Heart right ventricle (tissue), 16 donors: Measurements from ENCODE around the gene CDC42BPG. TPM values are rescaled to one million over a fixed set of nuclear protein-coding genes. Genes with fewer than 3 reads are reported as not detected.

Experiments
- ATAC-seq, 8 donors: fragments of 200-7000 bp; cut with Tn5 transposase; one replicate each; pipeline ENCODE4 v1.9.1; 2020; ENCODE audit warnings: mild to moderate bottlenecking in 8 of 8, moderate library complexity in 8 of 8, moderate number of reproducible peaks in 1 of 8
- DNase-seq, 2 donors: peaks; one replicate each; pipeline ENCODE4 v3.0.0-alpha.2; 2020
- H3K27ac ChIP-seq, 10 donors: fragments of 200-600 bp; sonication (generic) in 2 of 10; one replicate each; pipeline versions ENCODE4 v1.5.0 to v1.8.0; 2020 to 2022; ENCODE audit warnings: mild to moderate bottlenecking in 3 of 10
- H3K27me3 ChIP-seq, 7 donors: fragments of 200-600 bp; one replicate each; pipeline ENCODE4 v1.8.0; 2021 to 2022; ENCODE audit warnings: mild to moderate bottlenecking in 2 of 7
- H3K36me3 ChIP-seq, 9 donors: fragments of 200-600 bp; sonication (generic) in 1 of 9; one replicate each; pipeline versions ENCODE4 v1.5.0 to v1.8.0; 2020 to 2022; ENCODE audit warnings: mild to moderate bottlenecking in 2 of 9
- H3K4me1 ChIP-seq, 9 donors: fragments of 200-600 bp; sonication (generic) in 1 of 9; one replicate each; pipeline versions ENCODE4 v1.5.0 to v1.8.0; 2020 to 2022; ENCODE audit warnings: mild to moderate bottlenecking in 4 of 9
- H3K4me3 ChIP-seq, 10 donors: fragments of 200-600 bp; sonication (generic) in 2 of 10; one replicate each; pipeline versions ENCODE4 v1.5.0 to v1.8.0; 2020 to 2022; ENCODE audit warnings: mild to moderate bottlenecking in 7 of 10, moderate library complexity in 2 of 10
- H3K9me3 ChIP-seq, 11 donors: fragments of 200-600 bp in 10 of 11; sonication (generic) in 2 of 11; one replicate each; pipeline versions ENCODE4 v1.5.0 to v1.8.0; 2013 to 2022; ENCODE audit warnings: mild to moderate bottlenecking in 2 of 11, control low read depth in 1 of 11, moderate library complexity in 1 of 11
- WGBS, 2 donors: extraction: QIAGEN DNeasy Blood & Tissue Kit; methylation state at CpG; one replicate each; pipeline ENCODE4 v1.1.7; 2013; ENCODE audit warnings: inconsistent platforms in 1 of 2; 5-methylcytosine and 5-hydroxymethylcytosine counted together
- intact Hi-C, 10 donors: fragments of 100-400 bp; cut with DNase I; formaldehyde crosslinking; loops; one replicate each; pipeline versions ENCODE4 v1.11.1 to v1.14.2; 2022
- polyA plus RNA-seq, 2 donors: library from polyadenylated mRNA; stranded (reverse); fragments of 200-250 nt; gene quantifications; one replicate each; pipeline ENCODE4 v1.2.3, GENCODE V29; 2013
- total RNA-seq, 10 donors: library from RNA; stranded (reverse); fragmentation: NEBNext Ultra II Directional in 3 of 10; extraction: Animal tissue kit (Norgen Biotek cat#: 25700) in 3 of 10; gene quantifications; one replicate each; pipeline versions ENCODE4 v1.2.1 to v1.2.4, GENCODE V29; 2021 to 2023
- TF ChIP-seq, protein P1 (sequence below), 9 donors: fragments of 200-600 bp; sonication (generic) in 2 of 9; IDR thresholded peaks; one replicate each; pipeline versions ENCODE4 v1.5.0 to v1.8.0; 2021 to 2022; ENCODE audit warnings: antibody characterized with exemption in 9 of 9, mild to moderate bottlenecking in 5 of 9, moderate library complexity in 1 of 9
- donor health status: Arrhythmogenic right ventricular cardiomyopathy.
- donor health status: ischemic (EF 13 %, LVEDD 7.1; RV severe dilation, severe dysfunction).
- donor health status: healthy with polysubstance abuse.
- donor health status: DM: no; HTN: yes; CAD: no.
- donor health status: DM: no; HTN: no; CAD: no.
- donor health status: ischemic (EF 25% LVEDD 6.9; RV normal size, moderate dysfunction).
- donor health status: ischemic (EF 25% LVEDD 5.7; RV mildly dilated, moderate dysfunction).
- donor health status: healthy.
- donor health status: DM: yes; HTN: yes; CAD: no.
- donor health status: Ischemic cardiomyopathy.
- donor health status: ischemic (EF 35%, LVEDD 5.7; RV mildly dilated, moderate dysfunction).
- donor health status: nonischemic (EF 11% LVEDD 7.7; RV severe dilation, severe dysfunction).
- donor health status: DM: yes; HTN: yes; CAD: no.
- donor health status: PGD.
- donor health status: ischemic (EF 29% LVEDD 5.4; RV normal size, mild dysfunction).
- donor health status: nonischemic (EF 23%, LVEDD 6.1; RV moderate dilation, normal function).

CDC42BPG gene
- total and polyA plus RNA-seq, 12 donors = 0.04 to 1.3 (median 0.27) TPM

DNA sequence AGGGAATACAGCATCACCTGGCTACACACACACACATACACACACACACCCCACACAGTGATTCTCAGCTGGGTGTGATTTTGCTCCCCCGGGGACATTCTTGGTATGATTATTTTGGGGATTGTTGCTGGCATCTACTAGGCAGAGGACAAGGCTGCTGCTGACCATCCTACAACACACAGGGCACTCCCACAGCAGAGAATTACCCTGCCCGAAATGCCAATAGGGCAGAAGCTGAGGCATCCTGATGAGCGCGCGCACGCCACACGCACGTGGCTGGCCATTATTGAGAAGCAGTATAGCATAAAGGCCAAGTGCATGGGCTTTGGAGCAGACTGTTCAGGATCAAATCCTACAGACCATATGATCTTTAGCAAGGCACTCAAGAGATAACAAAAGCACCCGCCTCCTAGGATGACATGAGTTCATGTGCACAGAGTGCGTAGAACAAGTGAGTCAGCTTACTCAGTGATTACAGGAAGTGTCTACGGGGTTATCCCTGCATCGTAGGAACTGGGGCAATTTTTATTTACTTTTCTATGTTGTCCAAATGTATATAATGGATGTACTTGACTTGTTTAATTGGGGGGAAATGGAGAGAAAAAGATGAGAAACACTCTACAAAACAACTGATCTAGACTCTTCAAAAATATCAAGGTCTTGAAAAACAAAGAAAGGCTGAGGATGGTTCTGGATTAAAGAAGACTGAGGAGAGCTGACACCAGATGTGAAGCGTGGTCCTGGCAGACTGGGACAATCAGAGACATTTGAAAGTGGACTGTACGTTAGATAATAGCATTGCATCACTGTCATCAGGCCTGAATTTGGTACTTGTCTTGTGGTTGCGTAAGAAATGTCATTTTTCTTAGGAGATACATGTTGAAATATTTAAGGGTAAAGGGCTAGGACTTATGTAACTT is 41.2 kb upstream of the CDC42BPG start:
- H3K27me3 ChIP-seq = no peaks in the 10 kb centered on the region
- no peaks in the 10 kb centered on the region for H3K36me3 ChIP-seq
- no peaks in the 10 kb centered on the region for H3K9me3 ChIP-seq
- ATAC-seq (no peak), DNase-seq (no peak)
- TF ChIP-seq, protein P1, sequence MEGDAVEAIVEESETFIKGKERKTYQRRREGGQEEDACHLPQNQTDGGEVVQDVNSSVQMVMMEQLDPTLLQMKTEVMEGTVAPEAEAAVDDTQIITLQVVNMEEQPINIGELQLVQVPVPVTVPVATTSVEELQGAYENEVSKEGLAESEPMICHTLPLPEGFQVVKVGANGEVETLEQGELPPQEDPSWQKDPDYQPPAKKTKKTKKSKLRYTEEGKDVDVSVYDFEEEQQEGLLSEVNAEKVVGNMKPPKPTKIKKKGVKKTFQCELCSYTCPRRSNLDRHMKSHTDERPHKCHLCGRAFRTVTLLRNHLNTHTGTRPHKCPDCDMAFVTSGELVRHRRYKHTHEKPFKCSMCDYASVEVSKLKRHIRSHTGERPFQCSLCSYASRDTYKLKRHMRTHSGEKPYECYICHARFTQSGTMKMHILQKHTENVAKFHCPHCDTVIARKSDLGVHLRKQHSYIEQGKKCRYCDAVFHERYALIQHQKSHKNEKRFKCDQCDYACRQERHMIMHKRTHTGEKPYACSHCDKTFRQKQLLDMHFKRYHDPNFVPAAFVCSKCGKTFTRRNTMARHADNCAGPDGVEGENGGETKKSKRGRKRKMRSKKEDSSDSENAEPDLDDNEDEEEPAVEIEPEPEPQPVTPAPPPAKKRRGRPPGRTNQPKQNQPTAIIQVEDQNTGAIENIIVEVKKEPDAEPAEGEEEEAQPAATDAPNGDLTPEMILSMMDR (IDR thresholded peaks at IDR 0.05) = no peak
- 80 to 83% methylated on average over 15 of the region's 15 CpGs for WGBS, 2 donors
- H3K4me3 ChIP-seq = no peak overlapping the region
- H3K27ac ChIP-seq = peak overlapping the region in 1 of 10 donors; percentile 79
- intact Hi-C loops = loop anchor here in 2 of 10 donors (2.0 to 10.0 kb wide), 2 partner anchors 41 to 1109 kb away; partner anchors contain the start of gene CDC42BPG (in 1 of the 2)
- peaks cover 5 to 49% (median 23%) of the 10 kb centered on the region in 9 donors for H3K4me1 ChIP-seq

DNA sequence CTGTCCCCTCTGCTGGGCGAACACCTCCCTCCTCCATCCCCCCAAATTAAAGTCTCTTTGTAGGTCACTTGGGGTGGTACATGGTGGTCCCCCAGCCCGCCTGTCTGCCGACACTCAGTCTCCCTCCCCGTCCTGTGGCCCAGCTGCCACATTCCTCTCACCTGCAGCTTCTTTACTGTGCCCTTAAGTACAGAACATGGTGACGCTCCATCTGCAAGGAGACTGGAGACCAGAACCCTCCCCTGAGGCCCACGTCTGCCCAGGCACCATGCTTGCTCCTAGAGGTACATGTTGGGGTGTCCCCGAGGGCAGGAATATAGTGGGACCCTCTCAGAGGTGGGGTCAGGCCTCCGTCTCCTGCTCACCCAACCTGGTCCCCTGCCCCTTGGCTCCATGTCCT is 39.6 kb upstream of the CDC42BPG start:
- TF ChIP-seq, protein P1 (IDR thresholded peaks at IDR 0.05) = no peak
- 92 to 95% methylated on average over 8 of the region's 8 CpGs for WGBS, 2 donors
- DNase-seq = no peak
- intact Hi-C loops = loop anchor here in 1 of 10 donors (10.0 kb wide), 1 partner anchor 1111 kb away; no protein-coding TSS in a partner anchor
- Histone ChIP-seq H3K4me1 (peaks cover 5 to 65% (median 32%) of the 10 kb centered on the region in 9 donors), H3K36me3 (no peaks in the 10 kb centered on the region), H3K27ac (peak overlapping the region in 5 of 10 donors; percentile 4 to 40 (median 10)), H3K27me3 (no peaks in the 10 kb centered on the region), H3K9me3 (no peaks in the 10 kb centered on the region), H3K4me3 (no peak overlapping the region)
- ATAC-seq = no peak

DNA sequence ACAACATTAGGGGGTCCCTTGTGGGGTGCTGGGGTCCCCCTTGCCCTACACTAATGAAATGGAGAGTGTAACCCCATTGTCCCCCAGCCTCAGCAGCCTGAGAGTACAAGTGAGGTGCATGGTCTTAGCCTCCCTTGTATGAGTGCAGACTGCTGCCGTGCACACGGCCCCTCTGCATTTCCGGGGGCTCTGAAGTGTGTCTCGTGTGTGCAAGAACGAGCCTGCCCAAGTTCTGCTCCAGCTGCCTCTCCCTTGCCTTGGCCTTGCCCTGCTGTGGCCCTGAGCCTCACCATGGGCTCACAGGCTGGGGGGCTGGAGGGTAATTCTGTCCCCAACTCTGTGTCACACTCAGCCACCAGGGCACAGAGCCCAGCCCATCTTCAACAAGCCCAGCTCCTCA is 39.1 kb upstream of the CDC42BPG start:
- 84 to 89% methylated on average over 5 of the region's 5 CpGs for WGBS, 2 donors
- Histone ChIP-seq H3K27me3 (no peaks in the 10 kb centered on the region), H3K4me1 (peaks cover 5 to 65% (median 28%) of the 10 kb centered on the region in 9 donors), H3K4me3 (no peak overlapping the region), H3K36me3 (no peaks in the 10 kb centered on the region), H3K9me3 (no peaks in the 10 kb centered on the region), H3K27ac (peak overlapping the region in 5 of 10 donors; percentile 4 to 40 (median 10))
- no peak for DNase-seq
- no peak for ATAC-seq
- TF ChIP-seq, protein P1 (IDR thresholded peaks at IDR 0.05) = no peak
- intact Hi-C loops = loop anchor here in 1 of 10 donors (10.0 kb wide), 1 partner anchor 1111 kb away; no protein-coding TSS in a partner anchor

DNA sequence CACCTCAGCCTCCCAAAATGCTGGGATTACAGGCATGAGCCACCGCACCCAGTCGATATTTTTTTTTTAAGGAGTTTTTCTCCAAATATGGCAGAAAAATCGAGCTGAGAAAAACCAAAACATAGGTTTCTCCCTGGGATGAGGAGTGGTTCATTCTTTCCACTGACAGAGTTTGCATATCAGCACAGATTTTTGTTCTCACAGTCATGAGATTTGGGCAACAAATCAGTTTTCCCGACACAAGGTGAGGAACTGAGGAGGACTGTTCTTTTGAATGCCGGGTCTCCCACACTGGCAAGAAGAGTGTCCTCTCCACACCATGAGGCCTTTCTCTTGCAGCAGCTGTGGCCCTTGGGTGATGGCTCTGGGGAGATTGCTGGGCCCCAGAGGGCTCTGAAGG is 37.8 kb upstream of the CDC42BPG start:
- intact Hi-C loops = loop anchor here in 1 of 10 donors (10.0 kb wide), 1 partner anchor 1113 kb away; no protein-coding TSS in a partner anchor
- DNase-seq (no peak), ATAC-seq (no peak)
- H3K27ac ChIP-seq = peak overlapping the region in 8 of 10 donors; percentile 13 to 56 (median 42)
- H3K4me3 ChIP-seq = no peak overlapping the region
- TF ChIP-seq, protein P1 (IDR thresholded peaks at IDR 0.05) = no peak
- peaks cover 2 to 55% (median 26%) of the 10 kb centered on the region in 9 donors for H3K4me1 ChIP-seq
- H3K36me3 ChIP-seq = no peaks in the 10 kb centered on the region
- no peaks in the 10 kb centered on the region for H3K9me3 ChIP-seq
- no peaks in the 10 kb centered on the region for H3K27me3 ChIP-seq
- 69 to 81% methylated on average over 5 of the region's 5 CpGs for WGBS, 2 donors
